Measurements from ENCODE around the gene HS3ST1. TPM values are rescaled to one million over a fixed set of nuclear protein-coding genes. Genes with fewer than 3 reads are reported as not detected.

The HS3ST1 gene
- total RNA-seq, 4 donors from 2014 or later, result 3.1 to 12.5 (median 5.4) TPM

- H3K27ac ChIP-seq (replicated peaks in 1 of 4), result no peak overlapping the region
- WGBS, result 95% methylated on average over 8 of the region's 8 CpGs
- intact Hi-C loops (cut with DNase I), result loop anchor here (10.0 kb wide), 1 partner anchor 836 kb away; no protein-coding TSS in a partner anchor
Measured at GRCh38 chr4:11420327-11420726, 8.4 kb downstream of the HS3ST1 start.

DNA sequence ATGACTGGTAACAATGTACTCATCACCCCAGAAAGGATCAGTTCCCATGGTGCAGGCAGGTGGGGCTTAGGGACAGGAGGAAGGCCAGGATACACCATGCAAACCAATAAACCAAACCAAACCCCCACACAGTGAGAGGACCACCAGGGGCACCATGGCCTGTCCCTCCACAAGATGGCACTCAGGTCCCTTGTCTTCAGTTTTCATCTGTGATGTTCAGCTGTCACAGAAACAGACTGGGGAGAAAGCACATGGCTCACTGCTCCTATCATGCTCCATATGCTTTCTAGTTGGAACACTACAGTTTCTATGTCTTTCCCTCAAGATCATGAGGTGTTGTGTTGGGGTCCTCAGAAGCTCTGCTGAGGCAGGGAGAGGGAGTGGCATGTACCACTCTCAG lies 10.1 kb downstream of the HS3ST1 start:
- Histone ChIP-seq H3K4me1 (no peaks in the 10 kb centered on the region), H3K36me3 (no peaks in the 10 kb centered on the region), H3K27me3 (no peaks in the 10 kb centered on the region), H3K27ac (replicated peaks in 1 of 4) (no peak overlapping the region), H3K4me3 (no peak overlapping the region), H3K9me3 (no peaks in the 10 kb centered on the region)
- intact Hi-C loops (cut with DNase I), result no loop called here
- TF ChIP-seq POLR2AphosphoS5 (IDR thresholded peaks at IDR 0.05) (no peak), EP300 (IDR thresholded peaks at IDR 0.05) (no peak), POLR2A (IDR thresholded peaks at IDR 0.05; ENCODE audit: low read depth) (no peak), CTCF (IDR thresholded peaks at IDR 0.05) (no peak)
- DNase-seq (ENCODE audit: extremely low spot score), result no peak

More at GRCh38 chr4:11420327-11420726, 8.4 kb downstream of the HS3ST1 start:
- no peaks in the 10 kb centered on the region for H3K27me3 ChIP-seq
- TF ChIP-seq EP300 (IDR thresholded peaks at IDR 0.05) (no peak), POLR2A (IDR thresholded peaks at IDR 0.05; ENCODE audit: low read depth) (no peak), POLR2AphosphoS5 (IDR thresholded peaks at IDR 0.05) (no peak), CTCF (IDR thresholded peaks at IDR 0.05) (no peak)
- H3K4me3 ChIP-seq, result no peak overlapping the region
- no peak for DNase-seq (ENCODE audit: extremely low spot score)
- no peaks in the 10 kb centered on the region for H3K9me3 ChIP-seq
- H3K4me1 ChIP-seq, result peaks cover 0 to 2% (median 0%) of the 10 kb centered on the region in 4 donors
- no peaks in the 10 kb centered on the region for H3K36me3 ChIP-seq

GRCh38 chr4:11416767-11417113 lies 12.0 kb downstream of the HS3ST1 start:
- H3K9me3 ChIP-seq, result no peaks in the 10 kb centered on the region
- H3K4me3 ChIP-seq, result no peak overlapping the region
- H3K27me3 ChIP-seq, result no peaks in the 10 kb centered on the region
- TF ChIP-seq CTCF (IDR thresholded peaks at IDR 0.05) (no peak), EP300 (IDR thresholded peaks at IDR 0.05) (no peak), POLR2AphosphoS5 (IDR thresholded peaks at IDR 0.05) (no peak), POLR2A (IDR thresholded peaks at IDR 0.05; ENCODE audit: low read depth) (no peak)
- H3K27ac ChIP-seq (replicated peaks in 1 of 4), result no peak overlapping the region
- H3K36me3 ChIP-seq, result no peaks in the 10 kb centered on the region
- intact Hi-C loops (cut with DNase I), result no loop called here
- no peak for DNase-seq (ENCODE audit: extremely low spot score)
- 88% methylated on average over 3 of the region's 3 CpGs for WGBS
- no peaks in the 10 kb centered on the region for H3K4me1 ChIP-seq

GRCh38 chr4:11416071-11416766 lies 12.5 kb downstream of the HS3ST1 start:
- Histone ChIP-seq H3K27me3 (no peaks in the 10 kb centered on the region), H3K9me3 (no peaks in the 10 kb centered on the region), H3K36me3 (no peaks in the 10 kb centered on the region), H3K27ac (replicated peaks in 1 of 4) (no peak overlapping the region), H3K4me1 (no peaks in the 10 kb centered on the region), H3K4me3 (no peak overlapping the region)
- no peak for DNase-seq (ENCODE audit: extremely low spot score)
- TF ChIP-seq EP300 (IDR thresholded peaks at IDR 0.05) (no peak), CTCF (IDR thresholded peaks at IDR 0.05) (no peak), POLR2A (IDR thresholded peaks at IDR 0.05; ENCODE audit: low read depth) (no peak), POLR2AphosphoS5 (IDR thresholded peaks at IDR 0.05) (no peak)
- WGBS, result 85% methylated on average over 7 of the region's 8 CpGs
- intact Hi-C loops (cut with DNase I), result no loop called here

All from esophagus muscularis mucosa (tissue), 4 donors.